GM19238 (cell line): ENCODE measurements around the gene CLDN17.

Source experiments
- DNase-seq: peaks from one replicate; pipeline ENCODE4 v3.0.0; 2011; ENCODE audit warnings: low spot score; ENCODE audit not compliant: insufficient read length

CLDN17 gene

GRCh38 chr21:30166705-30167104, at the start of gene CLDN17:
Gene CLDN17 (minus strand): TSS chr21:30166805. CDS start chr21:30166617, 188 bp downstream.
- no peak for DNase-seq

GRCh38 chr21:30216041-30216723, 49.6 kb upstream of the CLDN17 start, which contains the start of gene CLDN8:
Gene CLDN8 (minus strand): TSS chr21:30216097. CDS start chr21:30215925, 172 bp downstream.
- DNase-seq = no peak

- no peak for DNase-seq
Observed at GRCh38 chr21:30211071-30211470, 44.5 kb upstream of the CLDN17 start.

- DNase-seq = no peak
Observed at GRCh38 chr21:30209601-30210000, 43.0 kb upstream of the CLDN17 start.

- DNase-seq = no peak
Observed at GRCh38 chr21:30207252-30207579, 40.6 kb upstream of the CLDN17 start.

GRCh38 chr21:30206551-30207251, 40.1 kb upstream of the CLDN17 start:
- no peak for DNase-seq

GRCh38 chr21:30200000-30200399, 33.4 kb upstream of the CLDN17 start:
- DNase-seq = no peak

GRCh38 chr21:30194701-30195299, 28.2 kb upstream of the CLDN17 start:
- no peak for DNase-seq

- DNase-seq = no peak
Observed at GRCh38 chr21:30193201-30193600, 26.6 kb upstream of the CLDN17 start.

GRCh38 chr21:30190554-30190953, 23.9 kb upstream of the CLDN17 start:
- DNase-seq = no peak

GRCh38 chr21:30189773-30190172, 23.2 kb upstream of the CLDN17 start:
- DNase-seq = no peak

- DNase-seq = no peak
Observed at GRCh38 chr21:30186242-30186641, 19.6 kb upstream of the CLDN17 start.

- no peak for DNase-seq
Observed at GRCh38 chr21:30168086-30168485, 1.5 kb upstream of the CLDN17 start.

GRCh38 chr21:30166171-30166570, 434 bp downstream of the CLDN17 start:
- DNase-seq = no peak

- no peak for DNase-seq
Observed at GRCh38 chr21:30164796-30165195, 1.8 kb downstream of the CLDN17 start.

- no peak for DNase-seq
Observed at GRCh38 chr21:30153697-30154340, 12.8 kb downstream of the CLDN17 start.

- DNase-seq = no peak
Observed at GRCh38 chr21:30152792-30153191, 13.8 kb downstream of the CLDN17 start.

- DNase-seq = no peak
Observed at GRCh38 chr21:30148906-30149305, 17.7 kb downstream of the CLDN17 start.

GRCh38 chr21:30146558-30147282, 19.9 kb downstream of the CLDN17 start:
- no peak for DNase-seq

GRCh38 chr21:30138483-30138882, 28.1 kb downstream of the CLDN17 start:
- no peak for DNase-seq

GRCh38 chr21:30129246-30129645, 37.4 kb downstream of the CLDN17 start:
- no peak for DNase-seq
